HEK293 (cell line): ENCODE results near the gene TNIK.
A peak's percentile ranks its signal among the peaks of the same experiment; 100 is the strongest.

Source experiments
- FEZF1 ChIP-seq: fragments of 450-650 bp; formaldehyde crosslinking; IDR thresholded peaks from 2 replicates; pipeline ENCODE4 v1.5.1; 2016; ENCODE audit warnings: missing biosample characterization, missing genetic modification characterization
- GLI4 ChIP-seq: fragments of 450-650 bp; formaldehyde crosslinking; IDR thresholded peaks from 2 replicates; pipeline ENCODE4 v1.5.1; 2016; ENCODE audit warnings: missing biosample characterization, missing genetic modification characterization
- GLIS2 ChIP-seq: fragments of 450-650 bp; formaldehyde crosslinking; IDR thresholded peaks from 2 replicates; pipeline ENCODE4 v1.5.1; 2016; ENCODE audit warnings: missing biosample characterization, missing genetic modification characterization
- KLF10 ChIP-seq: fragments of 450-650 bp; IDR thresholded peaks from 2 replicates; pipeline ENCODE4 v1.5.1; 2018; ENCODE audit warnings: missing biosample characterization, mild to moderate bottlenecking, missing genetic modification characterization
- PBX3 ChIP-seq: sonication (generic); formaldehyde crosslinking; IDR thresholded peaks from 2 replicates; pipeline ENCODE4 v1.8.1; 2022; ENCODE audit warnings: mild to moderate bottlenecking, moderate library complexity, missing genetic modification reagents
- REPIN1 ChIP-seq: fragments of 450-650 bp; formaldehyde crosslinking; IDR thresholded peaks from 2 replicates; pipeline ENCODE4 v1.5.1; 2017; ENCODE audit warnings: missing biosample characterization, missing genetic modification characterization, low read depth
- SP2 ChIP-seq: fragments of 450-650 bp; formaldehyde crosslinking; IDR thresholded peaks from 2 replicates; pipeline ENCODE4 v1.5.1; 2016; ENCODE audit warnings: missing biosample characterization, missing genetic modification characterization
- SP7 ChIP-seq: fragments of 450-650 bp; formaldehyde crosslinking; IDR thresholded peaks from 2 replicates; pipeline ENCODE4 v1.5.1; 2016; ENCODE audit warnings: missing biosample characterization, missing genetic modification characterization
- WT1 ChIP-seq: fragments of 450-650 bp; formaldehyde crosslinking; IDR thresholded peaks from 2 replicates; pipeline ENCODE4 v1.5.1; 2016; ENCODE audit warnings: missing biosample characterization, missing genetic modification characterization
- ZBTB17 ChIP-seq: fragments of 450-650 bp; formaldehyde crosslinking; IDR thresholded peaks from 2 replicates; pipeline ENCODE4 v1.5.1; 2016; ENCODE audit warnings: missing biosample characterization, missing genetic modification characterization
- ZBTB21 ChIP-seq: fragments of 450-650 bp; formaldehyde crosslinking; IDR thresholded peaks from 2 replicates; pipeline ENCODE4 v1.5.1; 2017; ENCODE audit warnings: missing biosample characterization, missing genetic modification characterization
- ZBTB48 ChIP-seq: fragments of 450-650 bp; formaldehyde crosslinking; IDR thresholded peaks from 2 replicates; pipeline ENCODE4 v1.5.1; 2016; ENCODE audit warnings: missing biosample characterization, missing genetic modification characterization
- ZNF10 ChIP-seq: fragments of 450-650 bp; formaldehyde crosslinking; IDR thresholded peaks from 2 replicates; pipeline ENCODE4 v1.5.1; 2017; ENCODE audit warnings: missing biosample characterization, missing genetic modification characterization
- ZNF138 ChIP-seq: fragments of 450-650 bp; formaldehyde crosslinking; IDR thresholded peaks from 2 replicates; pipeline ENCODE4 v1.5.1; 2016; ENCODE audit warnings: missing biosample characterization, missing genetic modification characterization, borderline replicate concordance
- ZNF202 ChIP-seq: fragments of 450-650 bp; formaldehyde crosslinking; IDR thresholded peaks from 2 replicates; pipeline ENCODE4 v1.5.1; 2016; ENCODE audit warnings: missing biosample characterization, missing genetic modification characterization, borderline replicate concordance
- ZNF214 ChIP-seq: fragments of 450-650 bp; formaldehyde crosslinking; IDR thresholded peaks from 2 replicates; pipeline ENCODE4 v1.5.1; 2017; ENCODE audit warnings: missing biosample characterization, mild to moderate bottlenecking, missing genetic modification characterization, borderline replicate concordance
- ZNF239 ChIP-seq: fragments of 450-650 bp; formaldehyde crosslinking; IDR thresholded peaks from 2 replicates; pipeline ENCODE4 v1.5.1; 2016; ENCODE audit warnings: missing biosample characterization, missing genetic modification characterization
- ZNF354C ChIP-seq: fragments of 450-650 bp; formaldehyde crosslinking; IDR thresholded peaks from 2 replicates; pipeline ENCODE4 v1.5.1; 2016; ENCODE audit warnings: missing biosample characterization, missing genetic modification characterization, low read depth, borderline replicate concordance
- ZNF394 ChIP-seq: fragments of 450-650 bp; formaldehyde crosslinking; IDR thresholded peaks from 2 replicates; pipeline ENCODE4 v1.5.1; 2016; ENCODE audit warnings: missing biosample characterization, missing genetic modification characterization, mild to moderate bottlenecking, moderate library complexity, borderline replicate concordance
- ZNF529 ChIP-seq: fragments of 450-650 bp; formaldehyde crosslinking; IDR thresholded peaks from 2 replicates; pipeline ENCODE4 v1.5.1; 2017; ENCODE audit warnings: missing genetic modification characterization, missing biosample characterization; ENCODE audit not compliant: insufficient replicate concordance
- ZNF558 ChIP-seq: fragments of 450-650 bp; formaldehyde crosslinking; IDR thresholded peaks from 2 replicates; pipeline ENCODE4 v1.5.1; 2016; ENCODE audit warnings: missing biosample characterization, missing genetic modification characterization
- ZNF560 ChIP-seq: fragments of 450-650 bp; formaldehyde crosslinking; IDR thresholded peaks from 2 replicates; pipeline ENCODE4 v1.5.1; 2017; ENCODE audit warnings: missing biosample characterization, missing genetic modification characterization, borderline replicate concordance
- ZNF610 ChIP-seq: fragments of 450-650 bp; formaldehyde crosslinking; IDR thresholded peaks from 2 replicates; pipeline ENCODE4 v1.5.1; 2016; ENCODE audit warnings: missing biosample characterization, missing genetic modification characterization, borderline replicate concordance
- ZNF621 ChIP-seq: fragments of 450-650 bp; formaldehyde crosslinking; IDR thresholded peaks from 2 replicates; pipeline ENCODE4 v1.5.1; 2017; ENCODE audit warnings: missing biosample characterization, missing genetic modification characterization
- ZNF658 ChIP-seq: fragments of 450-650 bp; formaldehyde crosslinking; IDR thresholded peaks from 2 replicates; pipeline ENCODE4; 2016; ENCODE audit warnings: missing biosample characterization, missing genetic modification characterization
- ZNF768 ChIP-seq: fragments of 450-650 bp; formaldehyde crosslinking; IDR thresholded peaks from 2 replicates; pipeline ENCODE4 v1.5.1; 2018; ENCODE audit warnings: missing biosample characterization, mild to moderate bottlenecking, missing genetic modification characterization
- ZNF837 ChIP-seq: fragments of 450-650 bp; formaldehyde crosslinking; IDR thresholded peaks from 2 replicates; pipeline ENCODE4 v1.5.1; 2016; ENCODE audit warnings: missing biosample characterization, missing genetic modification characterization
- ZNF843 ChIP-seq: fragments of 450-650 bp; formaldehyde crosslinking; IDR thresholded peaks from 2 replicates; pipeline ENCODE4 v1.5.1; 2016; ENCODE audit warnings: missing biosample characterization, missing genetic modification characterization
- TF ChIP-seq, protein P1 (sequence below): IDR thresholded peaks from 2 replicates; pipeline ENCODE4 v1.6.1; 2011; ENCODE audit warnings: mild to moderate bottlenecking, low read depth, low read length, borderline replicate concordance
- TF ChIP-seq, protein P2 (sequence below): fragments of 450-650 bp; formaldehyde crosslinking; IDR thresholded peaks from 2 replicates; pipeline ENCODE4 v1.5.1; 2016; ENCODE audit warnings: missing biosample characterization, missing genetic modification characterization
- TF ChIP-seq, protein P3 (sequence below): fragments of 450-650 bp; formaldehyde crosslinking; IDR thresholded peaks from 2 replicates; pipeline ENCODE4 v1.5.1; 2017; ENCODE audit warnings: missing biosample characterization, missing genetic modification characterization
- TF ChIP-seq, protein P4 (sequence below): fragments of 450-650 bp; formaldehyde crosslinking; IDR thresholded peaks from 2 replicates; pipeline ENCODE4 v1.5.1; 2016; ENCODE audit warnings: missing biosample characterization, missing genetic modification characterization, borderline replicate concordance

TNIK gene

GRCh38 chr3:171349392-171349791, 110.8 kb downstream of the TNIK start (continued):
- no peak for TF ChIP-seq ZNF529
- TF ChIP-seq ZBTB17 (tag by site-specific recombination): 0 out of 2 replicates have a peak, but pooled peaks have one; percentile 24
- TF ChIP-seq, protein P1, sequence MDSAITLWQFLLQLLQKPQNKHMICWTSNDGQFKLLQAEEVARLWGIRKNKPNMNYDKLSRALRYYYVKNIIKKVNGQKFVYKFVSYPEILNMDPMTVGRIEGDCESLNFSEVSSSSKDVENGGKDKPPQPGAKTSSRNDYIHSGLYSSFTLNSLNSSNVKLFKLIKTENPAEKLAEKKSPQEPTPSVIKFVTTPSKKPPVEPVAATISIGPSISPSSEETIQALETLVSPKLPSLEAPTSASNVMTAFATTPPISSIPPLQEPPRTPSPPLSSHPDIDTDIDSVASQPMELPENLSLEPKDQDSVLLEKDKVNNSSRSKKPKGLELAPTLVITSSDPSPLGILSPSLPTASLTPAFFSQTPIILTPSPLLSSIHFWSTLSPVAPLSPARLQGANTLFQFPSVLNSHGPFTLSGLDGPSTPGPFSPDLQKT: no peak
- peak; percentile 77; the same call in 1 of the 2 replicates for TF ChIP-seq ZNF394 (tag by site-specific recombination)
- 0 out of 2 replicates have a peak, but pooled peaks have one; percentile 39 for TF ChIP-seq ZNF10
- TF ChIP-seq, protein P2, sequence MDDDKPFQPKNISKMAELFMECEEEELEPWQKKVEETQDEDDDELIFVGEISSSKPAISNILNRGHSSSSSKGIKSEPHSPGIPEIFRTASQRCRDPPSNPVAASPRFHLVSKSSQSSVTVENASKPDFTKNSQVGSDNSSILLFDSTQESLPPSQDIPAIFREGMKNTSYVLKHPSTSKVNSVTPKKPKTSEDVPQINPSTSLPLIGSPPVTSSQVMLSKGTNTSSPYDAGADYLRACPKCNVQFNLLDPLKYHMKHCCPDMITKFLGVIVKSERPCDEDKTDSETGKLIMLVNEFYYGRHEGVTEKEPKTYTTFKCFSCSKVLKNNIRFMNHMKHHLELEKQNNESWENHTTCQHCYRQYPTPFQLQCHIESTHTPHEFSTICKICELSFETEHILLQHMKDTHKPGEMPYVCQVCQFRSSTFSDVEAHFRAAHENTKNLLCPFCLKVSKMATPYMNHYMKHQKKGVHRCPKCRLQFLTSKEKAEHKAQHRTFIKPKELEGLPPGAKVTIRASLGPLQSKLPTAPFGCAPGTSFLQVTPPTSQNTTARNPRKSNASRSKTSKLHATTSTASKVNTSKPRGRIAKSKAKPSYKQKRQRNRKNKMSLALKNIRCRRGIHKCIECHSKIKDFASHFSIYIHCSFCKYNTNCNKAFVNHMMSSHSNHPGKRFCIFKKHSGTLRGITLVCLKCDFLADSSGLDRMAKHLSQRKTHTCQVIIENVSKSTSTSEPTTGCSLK (tag by site-specific recombination): no peak
- TF ChIP-seq ZNF843 (tag by site-specific recombination): peak; percentile 70
- no peak for TF ChIP-seq ZNF560
- no peak for TF ChIP-seq ZNF138
- peak; percentile 87 for TF ChIP-seq FEZF1
- no peak for TF ChIP-seq ZNF768 (tag by site-specific recombination)
- no peak; the same call in 1 of the 2 replicates for TF ChIP-seq ZNF558 (tag by site-specific recombination)
- TF ChIP-seq ZNF202 (tag by site-specific recombination): no peak
- TF ChIP-seq ZNF837 (tag by site-specific recombination): no peak
- no peak for TF ChIP-seq GLI4 (tag by site-specific recombination)
- TF ChIP-seq PBX3: no peak
- no peak for TF ChIP-seq ZNF239 (tag by site-specific recombination)
- no peak for TF ChIP-seq ZBTB48
- TF ChIP-seq ZBTB21 (tag by site-specific recombination): no peak
- no peak for TF ChIP-seq REPIN1 (tag by site-specific recombination)
- TF ChIP-seq ZNF354C (tag by site-specific recombination): no peak
- TF ChIP-seq ZNF621 (tag by site-specific recombination): no peak
- 0 out of 2 replicates have a peak, but pooled peaks have one; percentile 61 for TF ChIP-seq KLF10 (tag by site-specific recombination)
- TF ChIP-seq WT1 (tag by site-specific recombination): 0 out of 2 replicates have a peak, but pooled peaks have one; percentile 17
- TF ChIP-seq ZNF658 (tag by site-specific recombination): no peak
- TF ChIP-seq SP2 (tag by site-specific recombination): no peak
- TF ChIP-seq, protein P3, sequence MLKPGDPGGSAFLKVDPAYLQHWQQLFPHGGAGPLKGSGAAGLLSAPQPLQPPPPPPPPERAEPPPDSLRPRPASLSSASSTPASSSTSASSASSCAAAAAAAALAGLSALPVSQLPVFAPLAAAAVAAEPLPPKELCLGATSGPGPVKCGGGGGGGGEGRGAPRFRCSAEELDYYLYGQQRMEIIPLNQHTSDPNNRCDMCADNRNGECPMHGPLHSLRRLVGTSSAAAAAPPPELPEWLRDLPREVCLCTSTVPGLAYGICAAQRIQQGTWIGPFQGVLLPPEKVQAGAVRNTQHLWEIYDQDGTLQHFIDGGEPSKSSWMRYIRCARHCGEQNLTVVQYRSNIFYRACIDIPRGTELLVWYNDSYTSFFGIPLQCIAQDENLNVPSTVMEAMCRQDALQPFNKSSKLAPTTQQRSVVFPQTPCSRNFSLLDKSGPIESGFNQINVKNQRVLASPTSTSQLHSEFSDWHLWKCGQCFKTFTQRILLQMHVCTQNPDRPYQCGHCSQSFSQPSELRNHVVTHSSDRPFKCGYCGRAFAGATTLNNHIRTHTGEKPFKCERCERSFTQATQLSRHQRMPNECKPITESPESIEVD: peak; percentile 88
- no peak for TF ChIP-seq ZNF214
- TF ChIP-seq SP7: peak; percentile 63; the same call in 1 of the 2 replicates
- no peak for TF ChIP-seq GLIS2 (tag by site-specific recombination)
- TF ChIP-seq, protein P4, sequence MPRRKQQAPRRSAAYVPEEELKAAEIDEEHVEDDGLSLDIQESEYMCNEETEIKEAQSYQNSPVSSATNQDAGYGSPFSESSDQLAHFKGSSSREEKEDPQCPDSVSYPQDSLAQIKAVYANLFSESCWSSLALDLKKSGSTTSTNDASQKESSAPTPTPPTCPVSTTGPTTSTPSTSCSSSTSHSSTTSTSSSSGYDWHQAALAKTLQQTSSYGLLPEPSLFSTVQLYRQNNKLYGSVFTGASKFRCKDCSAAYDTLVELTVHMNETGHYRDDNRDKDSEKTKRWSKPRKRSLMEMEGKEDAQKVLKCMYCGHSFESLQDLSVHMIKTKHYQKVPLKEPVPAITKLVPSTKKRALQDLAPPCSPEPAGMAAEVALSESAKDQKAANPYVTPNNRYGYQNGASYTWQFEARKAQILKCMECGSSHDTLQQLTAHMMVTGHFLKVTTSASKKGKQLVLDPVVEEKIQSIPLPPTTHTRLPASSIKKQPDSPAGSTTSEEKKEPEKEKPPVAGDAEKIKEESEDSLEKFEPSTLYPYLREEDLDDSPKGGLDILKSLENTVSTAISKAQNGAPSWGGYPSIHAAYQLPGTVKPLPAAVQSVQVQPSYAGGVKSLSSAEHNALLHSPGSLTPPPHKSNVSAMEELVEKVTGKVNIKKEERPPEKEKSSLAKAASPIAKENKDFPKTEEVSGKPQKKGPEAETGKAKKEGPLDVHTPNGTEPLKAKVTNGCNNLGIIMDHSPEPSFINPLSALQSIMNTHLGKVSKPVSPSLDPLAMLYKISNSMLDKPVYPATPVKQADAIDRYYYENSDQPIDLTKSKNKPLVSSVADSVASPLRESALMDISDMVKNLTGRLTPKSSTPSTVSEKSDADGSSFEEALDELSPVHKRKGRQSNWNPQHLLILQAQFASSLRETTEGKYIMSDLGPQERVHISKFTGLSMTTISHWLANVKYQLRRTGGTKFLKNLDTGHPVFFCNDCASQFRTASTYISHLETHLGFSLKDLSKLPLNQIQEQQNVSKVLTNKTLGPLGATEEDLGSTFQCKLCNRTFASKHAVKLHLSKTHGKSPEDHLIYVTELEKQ: peak; percentile 61
- no peak for TF ChIP-seq ZNF610 (tag by site-specific recombination)
